OCI-LY1 (cell line): ENCODE data around the gene DUSP22.

ENCODE experiments used
- H2AFZ ChIP-seq: fragments of 200-600 bp; sonication (generic), shearing (Covaris generic); 2 replicates; pipeline ENCODE4 v1.6.0; 2014; ENCODE audit warnings: antibody characterized with exemption, mild to moderate bottlenecking, low read length
- H3F3A ChIP-seq: fragments of 200-600 bp; sonication (generic), shearing (Covaris generic); 2 replicates; pipeline ENCODE4 v1.6.0; 2014; ENCODE audit warnings: mild to moderate bottlenecking, antibody characterized with exemption, low read length, moderate library complexity; ENCODE audit not compliant: insufficient read depth
- H3K27ac ChIP-seq: fragments of 200-600 bp; sonication (generic); 2 replicates; pipeline ENCODE4 v1.5.1; 2014; ENCODE audit warnings: low read length, mixed run types, mild to moderate bottlenecking, low read depth; ENCODE audit not compliant: poor library complexity, severe bottlenecking
- H3K27me3 ChIP-seq: fragments of 200-600 bp; sonication (generic); 2 replicates; pipeline ENCODE4 v1.6.0; 2014; ENCODE audit warnings: antibody characterized with exemption, mild to moderate bottlenecking, low read length, moderate library complexity; ENCODE audit not compliant: insufficient read depth
- H3K36me3 ChIP-seq: fragments of 200-600 bp; sonication (generic); 2 replicates; pipeline ENCODE4 v1.6.1; 2014; ENCODE audit warnings: mild to moderate bottlenecking, antibody characterized with exemption, low read length, moderate library complexity, mixed read lengths; ENCODE audit not compliant: insufficient read depth
- H3K4me1 ChIP-seq: fragments of 200-600 bp; sonication (generic); 2 replicates; pipeline ENCODE4 v1.5.1; 2014; ENCODE audit warnings: mild to moderate bottlenecking, low read length, moderate library complexity; ENCODE audit not compliant: insufficient read depth, severe bottlenecking
- H3K4me2 ChIP-seq: fragments of 200-600 bp; sonication (generic), shearing (Covaris generic); 2 replicates; pipeline ENCODE4 v1.6.1; 2014; ENCODE audit warnings: low read length
- H3K4me3 ChIP-seq: fragments of 200-600 bp; sonication (generic); 2 replicates; pipeline ENCODE4 v1.5.1; 2014; ENCODE audit warnings: low read length, low read depth, mild to moderate bottlenecking, mixed read lengths; ENCODE audit not compliant: poor library complexity, severe bottlenecking
- H3K79me2 ChIP-seq: fragments of 200-600 bp; shearing (Covaris generic); 2 replicates; pipeline ENCODE4 v1.6.1; 2016; ENCODE audit warnings: mixed run types, low read length, mixed read lengths; ENCODE audit not compliant: insufficient read depth
- H3K9ac ChIP-seq: fragments of 200-600 bp; sonication (generic), shearing (Covaris generic); 2 replicates; pipeline ENCODE4 v1.6.1; 2014; ENCODE audit warnings: mild to moderate bottlenecking, low read length, mixed read lengths
- H3K9me2 ChIP-seq: fragments of 200-600 bp; sonication (generic), shearing (Covaris generic); 2 replicates; pipeline ENCODE4 v1.6.1; 2014; ENCODE audit warnings: low read depth, mild to moderate bottlenecking, low read length, mixed read lengths
- H3K9me3 ChIP-seq: fragments of 200-600 bp; shearing (Covaris generic); 2 replicates; pipeline ENCODE4 v1.6.1; 2014; ENCODE audit warnings: low read length, mixed read lengths
- H4K20me1 ChIP-seq: fragments of 200-600 bp; sonication (generic), shearing (Covaris generic); 2 replicates; pipeline ENCODE4 v1.6.0; 2016; ENCODE audit warnings: mild to moderate bottlenecking, low read length; ENCODE audit not compliant: insufficient read depth
- CTCF ChIP-seq: fragments of 200-600 bp; sonication (generic), shearing (Covaris generic); IDR thresholded peaks from 2 replicates; pipeline ENCODE4 v1.5.1; 2017; ENCODE audit warnings: mild to moderate bottlenecking, antibody characterized with exemption, low read length, moderate library complexity, mixed read lengths
- EZH2 ChIP-seq: fragments of 200-600 bp; sonication (generic), shearing (Covaris generic); IDR thresholded peaks from 2 replicates; pipeline ENCODE4 v1.8.0; 2017; ENCODE audit warnings: borderline replicate concordance, mixed run types, mild to moderate bottlenecking, antibody characterized with exemption, low read length, moderate library complexity, mixed read lengths

DUSP22 gene

GRCh38 chr6:268394-268935 is 23.8 kb upstream of the DUSP22 start:
- Histone ChIP-seq H3K9me3 (no peaks in the 10 kb centered on the region; the same call in 1 of the 2 replicates), H2AFZ (no peak overlapping the region), H3K36me3 (no peaks in the 10 kb centered on the region), H4K20me1 (no peaks in the 10 kb centered on the region), H3K4me1 (no peaks in the 10 kb centered on the region), H3K4me2 (no peak overlapping the region), H3K4me3 (no peak overlapping the region), H3K9me2 (no peaks in the 10 kb centered on the region), H3K9ac (no peak overlapping the region), H3K27ac (no peak overlapping the region), H3F3A (no peaks in the 10 kb centered on the region), H3K27me3 (no peaks in the 10 kb centered on the region), H3K79me2 (no peaks in the 10 kb centered on the region)
- TF ChIP-seq CTCF (no peak), EZH2 (no peak)

GRCh38 chr6:273551-274058 is 18.7 kb upstream of the DUSP22 start:
- no peak for TF ChIP-seq EZH2
- no peak for TF ChIP-seq CTCF
- H3K9ac ChIP-seq: no peak overlapping the region
- H3F3A ChIP-seq: no peaks in the 10 kb centered on the region
- H3K27ac ChIP-seq: no peak overlapping the region
- no peak overlapping the region for H3K4me2 ChIP-seq
- H3K4me3 ChIP-seq: no peak overlapping the region
- H3K79me2 ChIP-seq: no peaks in the 10 kb centered on the region
- H2AFZ ChIP-seq: no peak overlapping the region
- H3K4me1 ChIP-seq: no peaks in the 10 kb centered on the region
- no peaks in the 10 kb centered on the region for H3K9me2 ChIP-seq
- no peaks in the 10 kb centered on the region; the same call in 1 of the 2 replicates for H3K9me3 ChIP-seq
- no peaks in the 10 kb centered on the region for H3K36me3 ChIP-seq
- no peaks in the 10 kb centered on the region for H4K20me1 ChIP-seq
- no peaks in the 10 kb centered on the region for H3K27me3 ChIP-seq

- Histone ChIP-seq H3K36me3 (no peaks in the 10 kb centered on the region), H3K9me2 (no peaks in the 10 kb centered on the region)
- TF ChIP-seq CTCF (no peak), EZH2 (no peak)
Measured at GRCh38 chr6:277746-278145, 14.5 kb upstream of the DUSP22 start.

More at GRCh38 chr6:277746-278145, 14.5 kb upstream of the DUSP22 start:
- no peak overlapping the region for H2AFZ ChIP-seq
- H4K20me1 ChIP-seq: no peaks in the 10 kb centered on the region
- no peak overlapping the region for H3K4me3 ChIP-seq
- H3F3A ChIP-seq: no peaks in the 10 kb centered on the region
- H3K27me3 ChIP-seq: no peaks in the 10 kb centered on the region; the same call in 1 of the 2 replicates
- no peak overlapping the region for H3K9ac ChIP-seq
- no peaks in the 10 kb centered on the region for H3K79me2 ChIP-seq
- H3K4me2 ChIP-seq: no peak overlapping the region
- H3K4me1 ChIP-seq: no peaks in the 10 kb centered on the region
- no peak overlapping the region for H3K27ac ChIP-seq
- H3K9me3 ChIP-seq: no peaks in the 10 kb centered on the region
